Mucosa of gallbladder (tissue), 1 donor: Measurements from ENCODE around the gene TAOK3. TPM values are rescaled to one million over a fixed set of nuclear protein-coding genes. Genes with fewer than 3 reads are reported as not detected.
"Not testable (repeated sequence)": the region's sequence is repeated elsewhere in the genome, so short reads cannot be mapped to it uniquely, and the experiment has no call there.

ENCODE experiments used
- DNase-seq: peaks from one replicate; pipeline ENCODE4 v3.0.0-alpha.2; 2020; ENCODE audit warnings: low spot score
- total RNA-seq: library from RNA; stranded (reverse); gene quantifications from one replicate; pipeline ENCODE4 v1.2.1, GENCODE V29; 2021
- donor health status: DM: no; HTN: no; CAD: no.

Gene TAOK3
- total RNA-seq, 1 donor from 2014 or later: 36.4 TPM

DNA sequence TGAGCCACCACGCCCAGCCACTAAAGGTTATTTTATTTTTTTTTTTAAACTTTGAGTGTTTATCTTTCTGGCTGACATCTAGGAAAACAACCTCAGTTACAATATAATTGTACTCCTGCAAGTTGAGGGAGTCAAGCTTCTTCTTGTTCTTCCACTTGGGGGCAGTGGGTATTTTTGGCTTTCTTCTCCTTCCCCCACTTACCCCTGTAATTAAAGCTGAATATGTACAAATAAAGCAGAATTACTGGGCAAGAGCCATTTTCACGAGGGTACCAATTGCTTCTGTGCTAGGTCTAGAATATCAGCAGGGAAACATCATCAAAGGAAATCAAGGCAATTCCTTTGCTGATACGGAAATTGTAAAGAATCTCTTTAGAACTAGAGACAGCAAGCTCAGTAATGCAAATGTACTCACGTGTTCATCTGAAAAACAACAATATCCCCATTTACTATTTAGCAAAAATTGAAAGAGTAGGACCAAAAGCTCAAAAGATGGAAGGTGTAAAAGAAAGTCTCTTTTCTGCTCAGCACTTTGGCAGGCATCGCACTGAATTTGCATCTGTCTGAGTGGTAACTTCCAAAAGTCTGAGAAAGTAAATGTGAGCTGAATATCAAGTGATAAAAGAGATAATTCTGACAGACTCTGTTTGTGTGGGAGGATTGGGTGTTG, 72.8 kb downstream of the TAOK3 start:
- no peak for DNase-seq

DNA sequence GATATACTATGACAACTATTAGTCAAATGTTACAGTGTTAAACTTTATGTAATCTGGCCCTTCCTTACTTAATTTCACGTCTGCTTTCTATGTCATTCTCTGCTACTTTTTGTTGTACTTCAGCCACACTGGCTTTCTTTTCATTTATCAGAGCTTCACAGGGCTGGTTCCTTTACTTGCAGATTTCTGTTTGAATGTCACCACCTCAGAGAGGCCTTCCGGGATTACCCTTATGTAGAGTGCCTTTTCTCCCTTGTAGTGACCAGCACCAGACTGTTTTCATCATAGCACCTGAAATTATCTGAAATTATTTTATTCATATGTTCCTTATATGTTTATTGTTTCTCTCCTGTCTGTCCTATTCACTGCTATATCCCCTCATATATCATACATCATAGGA, 75.4 kb downstream of the TAOK3 start:
- no peak for DNase-seq

DNA sequence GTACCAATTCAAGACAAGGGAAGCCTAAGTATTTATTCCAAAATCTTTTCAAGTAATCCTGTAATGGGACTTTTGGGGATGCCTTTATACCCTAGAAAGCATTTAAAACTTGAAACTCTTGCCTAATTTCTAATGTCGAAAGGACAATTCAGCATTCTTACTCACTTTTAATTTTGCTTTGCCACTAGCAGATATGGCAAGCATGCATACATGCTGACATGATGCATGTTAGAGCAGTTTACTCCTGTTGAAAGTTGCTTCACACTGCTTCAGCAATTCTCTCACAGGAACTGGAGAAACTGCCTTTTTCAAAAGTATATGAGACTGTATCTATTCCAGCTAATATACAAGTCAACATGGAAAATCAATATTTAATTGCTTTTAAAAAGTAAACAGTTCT, 79.9 kb downstream of the TAOK3 start:
- DNase-seq: no peak

DNA sequence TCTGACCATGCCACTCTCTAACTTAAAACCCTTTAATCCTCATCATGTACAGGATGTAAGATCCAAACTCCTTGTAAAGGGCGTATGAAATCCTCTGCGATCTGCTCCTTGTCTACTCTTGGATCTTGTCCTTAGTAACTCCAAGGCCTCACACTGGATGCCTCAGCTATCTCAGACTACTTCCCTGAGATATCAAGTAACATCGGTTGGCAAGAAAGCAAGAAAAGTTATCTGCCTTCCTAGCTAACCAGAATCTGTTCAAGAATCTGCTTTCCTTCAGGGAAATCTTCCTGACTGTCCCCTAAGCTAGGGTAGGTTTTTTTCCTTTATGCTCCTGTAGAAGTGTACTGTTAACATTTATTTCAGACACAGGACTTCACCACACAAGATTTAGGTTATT, 82.6 kb downstream of the TAOK3 start:
- no peak for DNase-seq

DNA sequence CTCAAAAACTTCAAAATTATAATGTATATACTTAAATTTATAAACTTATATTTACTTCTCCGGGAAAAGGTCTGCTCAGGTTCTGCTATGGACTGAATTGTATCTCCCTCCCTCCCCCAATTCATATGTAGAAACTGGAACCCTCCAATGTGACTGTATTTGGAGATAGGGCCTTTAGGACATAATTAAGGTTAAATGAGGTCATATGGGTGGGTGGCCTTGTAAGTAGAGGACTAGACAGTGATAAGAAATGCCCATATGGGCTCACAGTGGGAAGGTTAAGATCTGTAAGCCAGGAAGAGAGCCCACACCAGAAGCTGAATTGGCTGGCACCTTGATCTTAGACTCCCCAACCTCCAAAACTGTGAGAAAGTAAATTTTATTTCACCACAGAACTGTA, 84.5 kb downstream of the TAOK3 start:
- no peak for DNase-seq

DNA sequence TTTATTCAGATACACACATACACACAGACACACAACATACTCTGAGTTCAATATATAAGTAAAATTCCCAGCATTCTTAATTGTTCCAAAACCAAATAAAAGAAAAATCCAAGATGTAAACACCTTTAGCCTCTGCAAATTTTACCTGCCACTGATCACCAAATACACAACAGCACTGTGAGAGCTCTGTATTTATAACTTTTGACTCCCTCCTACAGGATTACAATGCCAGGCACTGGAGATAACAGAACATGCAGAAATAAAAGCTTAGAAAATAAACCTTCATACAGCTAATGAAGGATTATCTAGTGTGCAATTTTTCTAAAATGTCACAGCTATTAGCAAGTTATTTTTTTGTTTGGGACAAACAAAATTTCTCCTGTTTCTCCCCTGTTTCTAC, 85.0 kb downstream of the TAOK3 start:
- DNase-seq: no peak

DNA sequence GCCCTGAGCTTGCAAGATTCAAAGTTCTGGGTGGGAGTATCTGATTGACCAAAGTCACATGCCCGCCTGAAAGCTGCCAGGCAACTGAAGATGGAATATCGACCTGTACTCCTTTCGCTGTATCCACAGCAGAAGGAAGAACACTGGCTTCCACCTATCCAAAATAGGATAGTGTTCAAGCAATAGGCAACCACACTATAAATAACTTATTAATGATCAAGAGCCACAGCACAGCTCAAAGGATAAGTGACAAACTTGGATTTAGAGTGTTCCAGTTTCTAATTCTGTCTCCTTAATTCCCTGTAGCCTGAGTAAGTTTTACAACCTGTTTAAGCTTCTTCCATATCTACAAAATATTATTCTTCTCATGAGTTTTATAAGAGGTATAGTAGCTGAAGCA, 89.9 kb downstream of the TAOK3 start:
- no peak for DNase-seq

DNA sequence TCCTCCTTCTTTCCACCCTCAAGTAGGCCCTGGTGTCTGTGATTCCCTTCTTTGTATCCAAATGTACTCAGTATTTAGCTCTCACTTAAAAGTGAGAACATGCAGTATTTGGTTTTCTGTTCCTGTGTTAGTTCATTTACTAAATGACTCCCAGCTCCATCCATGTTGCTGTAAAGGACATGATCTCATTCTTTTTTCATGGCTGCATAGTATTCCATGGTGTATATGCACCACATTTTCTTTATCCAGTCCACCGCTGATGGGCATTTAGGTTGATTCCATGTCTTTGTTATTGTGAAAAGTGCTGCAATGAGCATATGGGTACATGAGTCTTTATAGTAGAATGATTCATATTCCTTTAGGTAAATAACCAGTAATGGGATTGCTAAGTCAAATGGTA, 94.4 kb downstream of the TAOK3 start:
- DNase-seq: not testable (repeated sequence)

DNA sequence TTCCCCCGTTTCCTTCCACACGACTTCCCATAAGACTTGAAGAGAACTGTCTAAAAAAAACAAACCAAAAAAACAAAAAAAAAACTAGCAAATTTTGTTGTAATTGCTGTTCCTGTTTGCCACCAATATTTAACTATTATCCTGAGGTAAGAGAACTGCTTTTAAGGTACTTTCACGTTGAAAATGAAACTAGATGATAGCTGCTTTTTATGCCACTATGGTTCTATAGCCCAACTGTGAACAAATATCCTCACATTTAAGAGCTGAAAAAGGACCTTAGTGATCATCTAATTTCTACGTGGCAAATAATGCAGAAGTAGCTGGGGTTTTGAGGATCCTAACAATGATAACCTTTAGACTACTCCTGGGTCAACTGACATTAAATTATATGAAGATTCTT, 98.6 kb downstream of the TAOK3 start:
- DNase-seq: no peak

DNA sequence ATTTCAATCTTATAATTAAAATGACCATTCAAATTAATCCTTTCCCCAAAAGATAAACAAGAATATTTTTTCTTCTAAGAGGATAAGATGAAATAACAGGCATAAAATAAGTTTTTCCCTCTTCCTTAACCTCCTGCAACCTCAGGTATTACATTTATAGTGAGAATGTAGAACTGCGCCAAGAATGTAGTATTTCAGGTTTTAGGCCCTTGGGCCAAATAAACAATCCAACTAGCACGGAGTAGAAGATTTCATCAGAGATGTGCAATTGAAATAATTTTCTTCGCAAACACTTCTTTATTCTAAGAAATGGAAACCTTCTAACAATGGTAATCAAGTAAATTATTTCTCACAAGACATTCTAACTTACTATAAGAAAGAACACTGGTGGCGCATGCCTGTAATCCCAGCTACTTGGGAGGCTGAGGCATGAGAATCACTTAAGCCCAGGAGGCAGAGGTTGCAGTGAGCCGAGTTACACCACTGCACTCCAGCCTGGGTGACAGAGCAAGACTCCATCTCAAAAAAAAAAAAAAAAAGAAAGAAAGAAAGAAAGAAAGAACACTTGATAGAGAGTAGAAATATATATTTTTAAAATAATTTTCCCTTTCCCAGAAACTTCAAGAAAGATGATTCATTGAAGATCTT, 100.8 kb downstream of the TAOK3 start:
- no peak for DNase-seq

DNA sequence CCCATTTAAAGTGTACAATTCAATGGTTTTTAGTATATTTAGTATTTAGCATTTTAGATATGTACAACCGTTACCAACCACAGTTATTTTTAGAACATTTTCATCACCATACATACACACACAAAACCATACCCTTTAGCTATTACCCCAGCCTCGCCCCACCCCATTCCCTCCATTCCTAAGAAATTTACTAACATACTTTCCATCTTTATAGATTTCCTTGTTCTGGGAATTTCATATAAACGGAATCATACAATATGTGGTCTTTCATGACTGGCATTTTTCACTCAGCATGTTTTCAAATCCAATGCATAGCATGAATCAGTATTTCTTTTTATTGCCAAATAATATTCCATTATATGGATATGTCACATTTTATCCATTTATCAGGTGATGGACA, 101.5 kb downstream of the TAOK3 start:
- DNase-seq: no peak

DNA sequence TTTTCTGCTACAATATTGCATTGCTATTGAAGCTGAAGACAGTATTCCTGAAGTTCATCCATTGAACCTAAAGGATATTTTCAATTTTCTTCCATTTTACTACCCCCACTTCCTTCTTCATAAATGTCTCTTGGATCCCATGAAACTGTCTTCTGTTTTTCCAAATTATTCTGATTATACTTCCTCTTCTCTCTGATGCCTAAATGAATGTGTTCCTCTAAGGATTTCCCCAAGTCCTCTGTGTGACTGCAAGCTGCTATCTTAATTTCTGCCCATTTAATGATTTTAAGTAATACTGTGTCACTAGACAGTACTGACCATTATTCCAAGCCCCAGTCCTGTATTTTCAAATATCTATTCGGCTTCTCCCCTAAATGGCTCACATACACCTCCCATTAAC, 102.9 kb downstream of the TAOK3 start:
- no peak for DNase-seq

DNA sequence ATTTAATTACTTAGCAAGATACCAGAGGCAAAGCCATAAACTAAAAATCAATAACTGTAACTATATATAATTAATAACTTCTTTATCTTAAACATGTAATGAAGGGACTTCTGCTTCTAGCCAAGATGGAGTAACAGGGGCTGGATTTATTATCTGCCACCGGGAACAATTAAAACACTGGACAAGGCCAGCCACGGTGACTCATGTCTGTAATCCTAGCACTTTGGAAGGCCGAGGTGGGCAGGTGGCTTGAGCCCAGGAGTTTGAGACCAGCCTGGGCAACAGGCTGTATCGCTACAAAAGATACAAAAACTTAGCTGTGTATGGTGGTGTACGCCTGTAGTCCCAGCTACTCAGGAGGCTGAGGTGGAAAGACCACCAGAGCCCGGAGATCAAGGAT, 113.6 kb downstream of the TAOK3 start:
- no peak for DNase-seq

DNA sequence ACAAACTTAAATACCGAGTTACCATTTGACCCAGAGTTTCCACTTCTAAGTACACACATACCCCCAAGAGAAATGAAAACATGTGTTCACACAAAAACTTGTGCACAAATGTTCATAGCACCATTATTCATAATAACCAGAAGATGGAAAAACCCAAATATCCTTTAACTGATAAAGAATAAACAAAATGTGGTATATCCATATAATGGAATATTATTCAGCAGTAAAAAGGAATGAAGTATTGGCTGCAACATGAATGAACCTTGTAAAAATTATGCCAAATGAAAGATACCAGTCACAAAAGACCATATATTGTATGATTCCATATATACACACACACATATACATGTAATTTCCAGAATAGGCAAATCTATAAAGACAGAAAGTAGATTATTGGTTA, 116.4 kb downstream of the TAOK3 start:
- no peak for DNase-seq

DNA sequence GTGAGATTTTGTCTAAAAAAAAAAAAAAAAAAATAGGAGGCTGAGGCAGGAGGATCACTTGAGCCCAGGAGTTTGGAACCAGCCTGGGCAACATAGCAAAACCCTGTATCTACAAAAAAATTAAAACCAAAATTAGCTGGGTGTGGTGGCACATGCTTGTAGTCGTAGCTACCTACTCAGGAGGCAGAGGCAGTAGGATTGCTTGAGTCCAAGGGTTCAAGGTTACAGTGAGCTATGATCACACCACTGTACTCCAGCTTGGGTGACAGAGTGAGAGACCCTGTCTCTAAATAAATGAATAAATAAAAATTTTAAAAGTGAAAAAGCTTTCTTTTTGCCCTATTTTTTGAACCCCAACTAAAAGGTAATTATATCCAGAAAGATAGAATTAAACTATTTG, 123.2 kb downstream of the TAOK3 start:
- no peak for DNase-seq

DNA sequence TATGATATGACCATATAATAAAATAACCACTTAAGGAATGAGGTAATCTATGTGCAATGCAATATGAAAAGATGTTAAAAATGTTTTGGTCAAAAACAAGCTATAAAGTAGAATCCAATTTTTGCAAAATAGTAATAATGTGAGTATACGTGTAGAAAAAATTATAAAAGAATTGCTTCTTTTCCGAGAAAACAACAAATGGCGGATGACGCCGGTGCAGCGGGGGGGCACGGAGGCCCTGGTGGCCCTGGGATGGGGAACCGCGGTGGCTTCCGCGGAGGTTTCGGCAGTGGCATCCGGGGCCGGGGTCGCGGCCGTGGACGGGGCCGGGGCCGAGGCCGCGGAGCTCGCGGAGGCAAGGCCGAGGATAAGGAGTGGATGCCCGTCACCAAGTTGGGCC, 126.8 kb downstream of the TAOK3 start:
- DNase-seq: not testable (repeated sequence)

DNA sequence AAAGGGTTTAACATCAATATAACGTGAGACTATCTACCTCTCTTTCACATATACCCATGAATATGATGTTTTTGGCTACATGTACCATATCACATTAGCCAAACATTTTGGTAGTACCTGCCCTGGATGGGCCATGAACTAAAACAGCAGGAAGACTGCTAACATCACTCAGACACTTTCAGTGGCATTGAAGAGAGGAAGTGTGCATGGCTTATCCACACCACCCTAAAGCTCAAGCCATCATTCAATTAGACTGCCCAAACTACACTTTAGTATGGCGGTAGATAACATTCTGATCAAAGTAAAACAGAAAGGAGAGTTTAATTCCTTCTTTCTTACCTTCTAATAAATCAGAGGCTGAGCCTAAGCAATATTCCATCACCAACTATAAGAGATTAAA, 133.8 kb downstream of the TAOK3 start:
- DNase-seq: no peak

DNA sequence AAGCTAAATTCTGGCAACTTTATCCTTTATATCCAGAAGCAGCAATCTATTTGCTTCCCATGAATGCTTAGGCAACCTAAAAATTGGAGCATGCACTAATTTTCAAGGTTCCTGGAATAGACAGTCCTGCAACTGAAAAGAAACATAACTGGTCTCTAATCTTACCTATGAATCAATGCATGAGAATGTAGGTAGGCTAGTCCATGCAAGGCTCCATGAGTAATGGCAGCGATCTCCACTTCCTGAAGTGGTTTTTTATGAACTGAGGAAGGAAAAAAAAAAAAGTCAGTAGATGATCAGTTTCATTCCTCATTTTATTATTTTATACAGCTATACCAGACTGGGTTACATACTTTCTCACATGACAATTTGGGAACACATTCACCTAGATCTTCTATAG, 134.8 kb downstream of the TAOK3 start:
- no peak for DNase-seq

DNA sequence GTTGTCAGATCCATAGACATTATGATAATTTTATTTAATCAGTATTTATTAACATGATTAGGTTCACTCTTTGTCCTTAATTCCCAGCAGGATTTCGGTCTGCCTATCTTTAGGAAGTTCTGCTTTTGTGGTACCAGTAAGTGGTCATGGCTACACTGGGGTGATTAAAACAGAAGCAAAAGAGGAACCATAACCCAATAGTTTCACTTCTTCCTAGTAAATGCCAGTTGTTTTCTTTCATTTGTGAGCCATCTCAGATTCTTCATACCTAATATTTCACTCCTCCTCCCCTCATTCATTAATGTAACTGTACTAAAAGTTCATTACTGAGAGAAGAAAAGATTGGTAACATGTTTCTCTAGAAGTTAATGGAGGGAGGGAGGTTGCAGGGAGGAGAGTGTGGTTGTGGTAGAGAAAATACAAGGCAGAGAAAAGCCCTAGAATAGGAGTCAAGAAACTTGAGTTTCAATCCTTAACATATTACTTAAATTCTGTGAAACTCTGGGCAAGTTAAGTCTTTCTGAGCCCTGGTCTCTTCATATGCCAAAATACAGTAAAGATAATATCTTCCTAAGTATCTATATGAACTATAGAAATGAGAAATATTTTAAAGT, 135.5 kb downstream of the TAOK3 start:
- DNase-seq: no peak

DNA sequence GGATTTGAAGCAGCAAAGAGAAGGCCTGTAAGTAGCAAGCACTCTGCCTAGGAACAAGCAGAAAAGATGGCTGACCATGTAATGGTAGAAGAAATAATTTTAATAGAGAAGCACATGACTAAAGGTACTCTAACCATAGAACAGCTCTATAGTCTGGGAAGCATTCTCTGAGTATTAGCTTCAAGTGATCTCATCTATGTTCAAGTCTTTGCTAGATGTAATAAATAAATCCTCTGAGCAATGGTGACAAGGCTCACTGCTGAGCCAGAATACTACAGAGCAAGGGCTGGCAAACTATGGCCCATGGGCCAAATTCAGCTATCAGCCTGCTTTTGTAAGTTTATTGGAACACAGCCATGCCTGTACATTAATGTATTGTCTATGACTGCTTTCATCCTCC, 152.0 kb downstream of the TAOK3 start:
- no peak for DNase-seq

DNA sequence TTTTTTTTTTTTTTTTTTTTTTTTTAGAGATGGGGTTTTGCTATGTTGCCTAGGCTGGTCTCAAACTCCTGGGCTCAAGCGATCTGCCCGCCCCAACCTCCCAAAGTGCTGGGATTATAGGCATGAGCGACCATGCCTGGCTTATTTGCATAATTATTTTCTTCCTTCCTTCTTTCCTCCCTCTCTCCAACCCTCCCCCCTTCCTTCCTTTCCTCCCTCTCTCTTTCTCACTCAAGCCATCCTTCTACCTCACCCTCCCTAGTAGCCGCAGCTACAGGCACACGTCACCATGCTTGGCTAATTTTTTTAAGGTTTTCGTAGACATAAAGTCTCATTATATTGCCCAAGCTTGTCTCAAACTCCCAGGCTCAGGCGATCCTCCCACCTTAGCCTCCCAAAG, 152.9 kb downstream of the TAOK3 start:
- no peak for DNase-seq

DNA sequence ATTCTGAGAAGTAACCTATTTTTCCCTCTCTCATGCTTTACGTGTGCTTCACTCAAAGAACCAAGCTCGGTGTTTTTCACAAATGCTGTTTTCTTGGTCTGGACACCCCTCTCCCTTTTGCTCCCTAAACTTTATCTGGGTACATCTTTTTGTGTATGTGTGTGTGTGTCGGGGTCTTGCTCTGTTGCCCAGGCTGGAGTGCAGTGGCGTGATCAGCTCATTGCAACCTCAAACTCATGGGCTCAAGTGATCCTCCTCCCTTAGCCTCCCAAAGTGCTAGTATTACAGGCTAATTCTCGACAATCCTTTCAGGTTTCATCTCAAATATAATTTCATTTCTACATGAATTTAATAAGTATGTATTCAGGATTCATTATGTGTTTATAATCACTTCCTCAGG, 153.6 kb downstream of the TAOK3 start:
- no peak for DNase-seq

DNA sequence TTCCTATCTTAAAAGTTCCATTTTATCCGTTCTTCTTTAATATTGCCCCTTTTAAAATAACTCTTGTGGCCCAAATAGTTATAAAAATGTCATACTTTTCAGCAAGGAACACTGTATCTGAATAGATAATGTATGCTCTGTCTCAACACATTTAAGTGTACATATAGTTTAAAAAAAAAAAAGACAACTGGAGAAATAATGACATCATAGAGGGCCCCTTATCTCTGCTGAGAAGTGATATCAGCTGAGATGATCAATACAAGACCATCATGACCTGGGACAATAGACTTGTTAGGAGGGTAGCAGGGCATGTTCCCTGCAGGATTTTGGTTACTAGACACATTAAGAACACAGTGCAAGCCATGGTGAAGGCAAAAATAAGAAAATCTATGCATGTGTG, 159.3 kb downstream of the TAOK3 start:
- DNase-seq: no peak

DNA sequence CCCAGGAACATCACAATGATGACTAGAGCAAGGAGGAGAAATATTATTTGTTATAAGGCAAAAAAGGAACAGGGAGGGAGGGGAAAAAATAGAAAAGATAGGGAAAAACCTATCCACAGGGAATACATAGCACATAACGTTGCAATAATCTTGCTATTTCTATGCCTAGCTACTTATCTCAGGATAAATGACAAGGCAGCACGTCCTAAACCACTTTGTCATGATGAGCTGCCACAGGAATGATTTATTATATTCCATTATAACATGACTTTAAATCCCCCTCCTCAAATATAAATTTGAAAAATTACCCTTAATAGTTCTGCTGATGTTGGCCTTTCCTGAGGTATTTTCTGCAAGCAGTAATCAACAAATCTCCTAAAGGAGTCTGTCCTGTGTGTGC, 160.1 kb downstream of the TAOK3 start:
- no peak for DNase-seq
